Adrenal gland (tissue), 5 donors: ENCODE results near the gene LIMS4.
"Not testable (repeated sequence)": the region's sequence is repeated elsewhere in the genome, so short reads cannot be mapped to it uniquely, and the experiment has no call there.

Experiments
- CTCF ChIP-seq, 6 experiments: fragments of 450-650 bp in 4 of 6; fragments of 200-600 bp in 2 of 6; sonication (generic) in 1 of 6; IDR thresholded peaks; 1 replicate in 5 of 6; 2 replicates in 1 of 6; pipeline versions ENCODE4 v1.5.1 to v1.8.0; 2016 to 2021; ENCODE audit warnings: antibody characterized with exemption in 6 of 6, mild to moderate bottlenecking in 2 of 6, moderate library complexity in 1 of 6
- POLR2A ChIP-seq, 2 donors: fragments of 450-650 bp; IDR thresholded peaks; one replicate each; pipeline ENCODE4 v1.6.1; 2017; ENCODE audit warnings: antibody characterized with exemption in 2 of 2, mild to moderate bottlenecking in 2 of 2, moderate library complexity in 1 of 2
- donor health status: DM: no; HTN: no; CAD: no.

GRCh38 chr2:110450951-110451350 lies 21.7 kb downstream of the LIMS4 start:
- TF ChIP-seq POLR2A, CTCF (IDR thresholded peaks at IDR 0.05): not testable (repeated sequence)
